SU-DHL-6 (cell line): ENCODE measurements around the gene OR11A1.

Source experiments
- H2AFZ ChIP-seq: fragments of 200-600 bp; sonication (generic); 2 replicates; pipeline ENCODE4 v1.6.1; 2014; ENCODE audit warnings: low read depth, mild to moderate bottlenecking, moderate library complexity, mixed read lengths, antibody characterized with exemption, low read length; ENCODE audit not compliant: severe bottlenecking
- H3F3A ChIP-seq: fragments of 200-600 bp; shearing (Covaris generic); 2 replicates; pipeline ENCODE4 v1.6.0; 2016; ENCODE audit warnings: antibody characterized with exemption, mild to moderate bottlenecking; ENCODE audit not compliant: insufficient read depth
- H3K27ac ChIP-seq: fragments of 200-600 bp; sonication (generic); 2 replicates; pipeline ENCODE4 v1.5.1; 2016; ENCODE audit warnings: low read depth, mild to moderate bottlenecking, low read length, moderate library complexity, mixed read lengths
- H3K27me3 ChIP-seq: fragments of 200-600 bp; sonication (generic), shearing (Covaris generic); 2 replicates; pipeline ENCODE4 v1.6.0; 2014; ENCODE audit warnings: mild to moderate bottlenecking, low read length
- H3K36me3 ChIP-seq: fragments of 200-600 bp; sonication (generic); 2 replicates; pipeline ENCODE4 v1.6.1; 2014; ENCODE audit warnings: mild to moderate bottlenecking, low read length, mixed read lengths
- H3K4me2 ChIP-seq: fragments of 300-600, 200-600 bp; shearing (Covaris generic), sonication (generic); 2 replicates; pipeline ENCODE4 v1.6.0; 2014; ENCODE audit warnings: low read length, low read depth, mild to moderate bottlenecking; ENCODE audit not compliant: poor library complexity, severe bottlenecking
- H3K4me3 ChIP-seq: fragments of 200-600 bp; sonication (generic); 2 replicates; pipeline ENCODE4 v1.5.1; 2014; ENCODE audit warnings: antibody characterized with exemption, low read length, mild to moderate bottlenecking, mixed read lengths; ENCODE audit not compliant: insufficient read depth, poor library complexity, severe bottlenecking
- H3K79me2 ChIP-seq: fragments of 200-600 bp; sonication (generic); 2 replicates; pipeline ENCODE4 v1.6.1; 2014; ENCODE audit warnings: mild to moderate bottlenecking, low read length, moderate library complexity; ENCODE audit not compliant: insufficient read depth
- H3K9ac ChIP-seq: fragments of 200-600 bp; sonication (generic); 2 replicates; pipeline ENCODE4 v1.7.0; 2014; ENCODE audit warnings: mild to moderate bottlenecking, low read length
- H3K9me2 ChIP-seq: fragments of 200-600 bp; sonication (generic); replicated peaks from 2 replicates; pipeline ENCODE4 v1.6.1; 2014; ENCODE audit warnings: low read length; ENCODE audit not compliant: insufficient read depth
- H3K9me3 ChIP-seq: fragments of 200-600 bp; sonication (generic); 2 replicates; pipeline ENCODE4 v1.6.1; 2014; ENCODE audit warnings: low read length, mixed read lengths; ENCODE audit not compliant: insufficient read depth
- H4K20me1 ChIP-seq: fragments of 200-600 bp; sonication (generic); 2 replicates; pipeline ENCODE4 v1.6.1; 2014; ENCODE audit warnings: low read depth, mild to moderate bottlenecking, antibody characterized with exemption, low read length, moderate library complexity, mixed read lengths
- CTCF ChIP-seq: fragments of 200-600 bp; sonication (generic); IDR thresholded peaks from one replicate; pipeline ENCODE4 v1.5.1; 2017; ENCODE audit warnings: antibody characterized with exemption, mild to moderate bottlenecking, low read length, moderate library complexity; ENCODE audit not compliant: insufficient read depth, poor library complexity, severe bottlenecking
- EZH2phosphoT487 ChIP-seq: fragments of 200-600 bp; sonication (generic), shearing (Covaris generic); conservative IDR thresholded peaks from 2 replicates; pipeline ENCODE4 v1.6.1; 2018; ENCODE audit warnings: mild to moderate bottlenecking, antibody characterized with exemption, low read length, moderate library complexity, mixed read lengths

The OR11A1 gene

GRCh38 chr6:29395331-29395730, 61.5 kb downstream of the OR11A1 start, which contains the start of gene OR12D2:
Gene OR12D2, plus strand, starts transcription at chr6:29395631. Its CDS starts 1,069 bp downstream, at chr6:29396700.
- no peak within 1 kb of the TSS for H3K4me3 ChIP-seq
- H3K9me2 ChIP-seq: no peaks in the 10 kb centered on the region; the same call in 1 of the 2 replicates
- TF ChIP-seq CTCF: no peak
- TF ChIP-seq EZH2phosphoT487: no peak
- no peaks in the 10 kb centered on the region; the same call in 1 of the 2 replicates for H3K27me3 ChIP-seq
- no peak within 1 kb of the TSS for H3K27ac ChIP-seq
- H3K79me2 ChIP-seq: no peaks in the 10 kb centered on the region
- H3K9me3 ChIP-seq: no peaks in the 10 kb centered on the region
- no peak within 1 kb of the TSS for H3K4me2 ChIP-seq
- no peaks in the 10 kb centered on the region for H3K36me3 ChIP-seq
- H3F3A ChIP-seq: no peaks in the 10 kb centered on the region
- no peak within 1 kb of the TSS for H2AFZ ChIP-seq
- H4K20me1 ChIP-seq: no peaks in the 10 kb centered on the region; the same call in 1 of the 2 replicates
- no peak within 1 kb of the TSS for H3K9ac ChIP-seq

- Histone ChIP-seq H3K4me2 (no peak overlapping the region), H3K9me3 (no peaks in the 10 kb centered on the region; the same call in 1 of the 2 replicates), H2AFZ (no peak overlapping the region), H3F3A (no peaks in the 10 kb centered on the region), H3K79me2 (no peaks in the 10 kb centered on the region), H3K27me3 (no peaks in the 10 kb centered on the region), H3K9ac (no peak overlapping the region), H3K36me3 (no peaks in the 10 kb centered on the region), H4K20me1 (no peaks in the 10 kb centered on the region), H3K4me3 (no peak overlapping the region), H3K27ac (no peak overlapping the region), H3K9me2 (no peaks in the 10 kb centered on the region; the same call in 1 of the 2 replicates)
- TF ChIP-seq CTCF (no peak), EZH2phosphoT487 (no peak)
These were observed 68.3 kb downstream of the OR11A1 start for GRCh38 chr6:29388533-29388932.

GRCh38 chr6:29376003-29376402, 80.9 kb downstream of the OR11A1 start:
- Histone ChIP-seq H3K27me3 (no peaks in the 10 kb centered on the region), H3K9me3 (no peaks in the 10 kb centered on the region), H2AFZ (no peak overlapping the region), H3F3A (no peaks in the 10 kb centered on the region), H3K4me3 (no peak overlapping the region), H3K4me2 (no peak overlapping the region), H3K36me3 (no peaks in the 10 kb centered on the region), H3K9ac (no peak overlapping the region), H3K27ac (no peak overlapping the region), H4K20me1 (no peaks in the 10 kb centered on the region), H3K79me2 (no peaks in the 10 kb centered on the region), H3K9me2 (no peaks in the 10 kb centered on the region)
- TF ChIP-seq CTCF: no peak
- TF ChIP-seq EZH2phosphoT487: no peak
